ENCODE data around the gene KDM4E.

DNA sequence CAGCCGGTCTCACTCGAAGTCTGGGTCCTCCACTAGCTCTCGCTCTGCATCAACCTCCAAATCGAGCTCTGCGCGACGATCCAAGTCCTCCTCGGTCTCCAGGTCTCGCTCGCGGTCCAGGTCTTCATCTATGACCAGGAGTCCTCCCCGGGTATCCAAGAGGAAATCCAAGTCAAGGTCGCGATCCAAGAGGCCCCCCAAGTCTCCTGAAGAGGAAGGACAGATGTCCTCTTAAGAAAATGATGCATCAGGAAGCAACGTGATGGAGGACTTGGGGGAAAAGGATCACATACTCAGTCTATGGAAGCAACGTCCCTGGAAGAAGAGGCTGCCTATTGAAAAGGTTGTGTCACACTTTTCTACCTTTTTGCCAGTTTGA lies 42.8 kb downstream of the KDM4E start:
- TF ChIP-seq MYC (IDR thresholded peaks at IDR 0.05; ENCODE audit: low read depth, low read length) (no peak), MYC (CRISPR knock-in tag; IDR thresholded peaks at IDR 0.05; ENCODE audit: borderline replicate concordance, low read depth) (no peak), RFX7 (CRISPR knock-in tag; IDR thresholded peaks at IDR 0.05) (no peak), SMARCE1 (IDR thresholded peaks at IDR 0.05) (no peak), POLR2AphosphoS5 (IDR thresholded peaks at IDR 0.05; ENCODE audit: control insufficient read depth, insufficient read depth, low read depth, low read length) (no peak)
- TF ChIP-seq, protein P1, sequence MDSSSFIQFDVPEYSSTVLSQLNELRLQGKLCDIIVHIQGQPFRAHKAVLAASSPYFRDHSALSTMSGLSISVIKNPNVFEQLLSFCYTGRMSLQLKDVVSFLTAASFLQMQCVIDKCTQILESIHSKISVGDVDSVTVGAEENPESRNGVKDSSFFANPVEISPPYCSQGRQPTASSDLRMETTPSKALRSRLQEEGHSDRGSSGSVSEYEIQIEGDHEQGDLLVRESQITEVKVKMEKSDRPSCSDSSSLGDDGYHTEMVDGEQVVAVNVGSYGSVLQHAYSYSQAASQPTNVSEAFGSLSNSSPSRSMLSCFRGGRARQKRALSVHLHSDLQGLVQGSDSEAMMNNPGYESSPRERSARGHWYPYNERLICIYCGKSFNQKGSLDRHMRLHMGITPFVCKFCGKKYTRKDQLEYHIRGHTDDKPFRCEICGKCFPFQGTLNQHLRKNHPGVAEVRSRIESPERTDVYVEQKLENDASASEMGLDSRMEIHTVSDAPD (CRISPR knock-in tag; IDR thresholded peaks at IDR 0.05): no peak
- TF ChIP-seq, protein P2, sequence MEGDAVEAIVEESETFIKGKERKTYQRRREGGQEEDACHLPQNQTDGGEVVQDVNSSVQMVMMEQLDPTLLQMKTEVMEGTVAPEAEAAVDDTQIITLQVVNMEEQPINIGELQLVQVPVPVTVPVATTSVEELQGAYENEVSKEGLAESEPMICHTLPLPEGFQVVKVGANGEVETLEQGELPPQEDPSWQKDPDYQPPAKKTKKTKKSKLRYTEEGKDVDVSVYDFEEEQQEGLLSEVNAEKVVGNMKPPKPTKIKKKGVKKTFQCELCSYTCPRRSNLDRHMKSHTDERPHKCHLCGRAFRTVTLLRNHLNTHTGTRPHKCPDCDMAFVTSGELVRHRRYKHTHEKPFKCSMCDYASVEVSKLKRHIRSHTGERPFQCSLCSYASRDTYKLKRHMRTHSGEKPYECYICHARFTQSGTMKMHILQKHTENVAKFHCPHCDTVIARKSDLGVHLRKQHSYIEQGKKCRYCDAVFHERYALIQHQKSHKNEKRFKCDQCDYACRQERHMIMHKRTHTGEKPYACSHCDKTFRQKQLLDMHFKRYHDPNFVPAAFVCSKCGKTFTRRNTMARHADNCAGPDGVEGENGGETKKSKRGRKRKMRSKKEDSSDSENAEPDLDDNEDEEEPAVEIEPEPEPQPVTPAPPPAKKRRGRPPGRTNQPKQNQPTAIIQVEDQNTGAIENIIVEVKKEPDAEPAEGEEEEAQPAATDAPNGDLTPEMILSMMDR (IDR thresholded peaks at IDR 0.05 in 2 of 3, conservative IDR thresholded peaks at IDR 0.05 in 1 of 3; ENCODE audit: insufficient read depth in 2 of 3, low read depth in 1 of 3, low read length in 3 of 3): no peak
- TF ChIP-seq, protein P3, sequence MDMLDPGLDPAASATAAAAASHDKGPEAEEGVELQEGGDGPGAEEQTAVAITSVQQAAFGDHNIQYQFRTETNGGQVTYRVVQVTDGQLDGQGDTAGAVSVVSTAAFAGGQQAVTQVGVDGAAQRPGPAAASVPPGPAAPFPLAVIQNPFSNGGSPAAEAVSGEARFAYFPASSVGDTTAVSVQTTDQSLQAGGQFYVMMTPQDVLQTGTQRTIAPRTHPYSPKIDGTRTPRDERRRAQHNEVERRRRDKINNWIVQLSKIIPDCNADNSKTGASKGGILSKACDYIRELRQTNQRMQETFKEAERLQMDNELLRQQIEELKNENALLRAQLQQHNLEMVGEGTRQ (CRISPR knock-in tag; IDR thresholded peaks at IDR 0.05): no peak

Measured in K562 (cell line).